Bronchus fibroblast of lung (primary cell): ENCODE measurements around the gene MOGAT1. TPM values are rescaled to one million over a fixed set of nuclear protein-coding genes. Genes with fewer than 3 reads are reported as not detected.

Experiments
- total RNA-seq: library from RNA; depleted of rRNA; stranded (reverse); fragments of >200 nt; gene quantifications from 2 replicates; pipeline ENCODE4 v1.2.3, GENCODE V29; 2015

Gene MOGAT1, protein sequence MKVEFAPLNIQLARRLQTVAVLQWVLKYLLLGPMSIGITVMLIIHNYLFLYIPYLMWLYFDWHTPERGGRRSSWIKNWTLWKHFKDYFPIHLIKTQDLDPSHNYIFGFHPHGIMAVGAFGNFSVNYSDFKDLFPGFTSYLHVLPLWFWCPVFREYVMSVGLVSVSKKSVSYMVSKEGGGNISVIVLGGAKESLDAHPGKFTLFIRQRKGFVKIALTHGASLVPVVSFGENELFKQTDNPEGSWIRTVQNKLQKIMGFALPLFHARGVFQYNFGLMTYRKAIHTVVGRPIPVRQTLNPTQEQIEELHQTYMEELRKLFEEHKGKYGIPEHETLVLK
- total RNA-seq = not detected in 2 replicates

DNA sequence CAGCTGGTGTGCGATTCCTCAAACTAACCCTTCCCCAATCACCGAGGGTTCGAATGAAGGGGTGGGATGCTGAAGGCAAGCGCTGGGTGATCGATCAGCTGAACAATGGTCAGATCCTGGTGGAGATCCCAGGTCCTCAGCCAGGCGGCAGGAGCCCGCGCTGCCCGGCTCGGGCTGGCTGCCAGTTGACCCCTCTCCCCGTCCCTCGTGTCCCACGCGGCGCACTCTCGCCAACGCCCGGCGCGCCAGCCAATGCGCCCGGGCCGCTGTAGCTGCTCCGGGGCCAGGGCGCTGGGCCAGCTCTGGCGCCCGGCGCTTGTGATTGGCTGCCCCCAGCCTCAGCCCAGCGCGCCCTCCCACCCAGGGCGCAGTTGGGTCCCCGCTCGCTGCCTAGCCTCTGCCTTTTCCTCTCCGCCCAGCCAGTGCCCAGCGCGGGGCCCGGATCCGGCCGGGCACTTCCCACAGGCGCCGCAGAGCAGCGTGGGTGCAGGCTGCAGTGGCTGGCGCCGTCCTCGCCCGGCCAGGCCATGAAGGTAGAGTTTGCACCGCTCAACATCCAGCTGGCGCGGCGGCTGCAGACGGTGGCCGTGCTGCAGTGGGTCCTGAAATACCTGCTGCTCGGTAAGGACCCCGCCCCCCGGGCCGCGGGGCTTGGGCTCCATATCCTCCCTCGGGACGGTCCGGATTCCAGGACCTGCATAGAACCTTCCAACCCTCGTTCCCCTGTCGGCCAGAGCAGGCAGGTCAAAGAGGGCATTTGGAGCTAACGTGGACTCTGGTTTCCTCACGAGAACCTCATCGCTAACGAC, at the start of gene MOGAT1:
Gene MOGAT1, plus strand, starts transcription at position 400 of the 809 bp plus-strand sequence. Its CDS starts 128 bp downstream, at position 528.

DNA sequence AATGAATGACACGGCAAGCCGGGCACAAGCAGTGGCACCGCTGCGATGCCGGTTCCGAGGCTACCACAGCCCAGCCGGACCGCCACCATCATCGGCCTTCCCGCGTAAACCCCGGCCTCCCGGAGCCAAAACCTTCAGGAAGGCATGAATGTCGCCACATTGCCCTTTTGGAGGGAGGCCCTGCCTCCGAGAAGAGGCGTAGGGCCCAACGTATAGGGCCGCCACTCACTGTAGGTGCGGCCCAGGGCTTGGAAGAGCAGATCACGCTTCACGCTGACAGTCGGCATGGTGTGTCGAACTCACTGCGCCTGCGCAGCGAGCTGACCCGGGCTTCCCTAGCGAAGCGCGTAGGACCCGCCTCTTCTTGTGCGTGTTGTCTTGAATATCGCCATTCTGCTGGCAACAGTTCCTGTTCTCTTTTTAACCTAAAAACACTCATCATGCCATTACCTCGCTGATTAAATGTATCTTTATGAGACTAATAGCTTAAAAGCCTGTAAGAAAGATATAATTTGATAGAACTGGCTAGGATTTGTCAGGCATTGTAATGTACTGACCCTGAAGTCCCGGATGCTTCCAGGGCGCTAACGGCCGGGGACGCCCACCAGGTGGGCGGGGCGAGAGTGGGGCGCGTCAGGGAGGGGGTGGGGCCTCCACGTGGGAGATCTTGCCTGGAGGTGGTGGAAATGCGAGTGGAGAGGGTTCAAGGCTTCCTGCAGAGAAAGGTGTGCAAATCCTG, 15.5 kb upstream of the MOGAT1 start, which contains the start of gene FARSB:
Gene FARSB, minus strand, starts transcription at position 306 of the 739 bp plus-strand sequence. Its CDS starts 19 bp downstream, at position 287.

Other genes with a start within 250 kb of the MOGAT1 start
- 0.17 TPM in 1 of 2 replicates, not detected in the other for gene SGPP2, start 247.1 kb upstream of the MOGAT1 start, total RNA-seq
- 33.0 and 33.3 TPM in 2 replicates for gene FARSB, start 15.6 kb upstream of the MOGAT1 start, total RNA-seq
- gene ACSL3, start 189.4 kb downstream of the MOGAT1 start, total RNA-seq = 189 and 206 TPM in 2 replicates